ENCODE data around the gene PRIMA1. TPM values are rescaled to one million over a fixed set of nuclear protein-coding genes. Genes with fewer than 3 reads are reported as not detected.

Gene PRIMA1
- total RNA-seq, 1 experiment from 2014 or later, result 1.0 TPM

GRCh38 chr14:93780813-93781400 lies 7.4 kb downstream of the PRIMA1 start:
- no TSS peak for BruUV-seq (replicated peaks)
- TF ChIP-seq, protein P1, sequence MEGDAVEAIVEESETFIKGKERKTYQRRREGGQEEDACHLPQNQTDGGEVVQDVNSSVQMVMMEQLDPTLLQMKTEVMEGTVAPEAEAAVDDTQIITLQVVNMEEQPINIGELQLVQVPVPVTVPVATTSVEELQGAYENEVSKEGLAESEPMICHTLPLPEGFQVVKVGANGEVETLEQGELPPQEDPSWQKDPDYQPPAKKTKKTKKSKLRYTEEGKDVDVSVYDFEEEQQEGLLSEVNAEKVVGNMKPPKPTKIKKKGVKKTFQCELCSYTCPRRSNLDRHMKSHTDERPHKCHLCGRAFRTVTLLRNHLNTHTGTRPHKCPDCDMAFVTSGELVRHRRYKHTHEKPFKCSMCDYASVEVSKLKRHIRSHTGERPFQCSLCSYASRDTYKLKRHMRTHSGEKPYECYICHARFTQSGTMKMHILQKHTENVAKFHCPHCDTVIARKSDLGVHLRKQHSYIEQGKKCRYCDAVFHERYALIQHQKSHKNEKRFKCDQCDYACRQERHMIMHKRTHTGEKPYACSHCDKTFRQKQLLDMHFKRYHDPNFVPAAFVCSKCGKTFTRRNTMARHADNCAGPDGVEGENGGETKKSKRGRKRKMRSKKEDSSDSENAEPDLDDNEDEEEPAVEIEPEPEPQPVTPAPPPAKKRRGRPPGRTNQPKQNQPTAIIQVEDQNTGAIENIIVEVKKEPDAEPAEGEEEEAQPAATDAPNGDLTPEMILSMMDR (IDR thresholded peaks at IDR 0.05; ENCODE audit: insufficient read depth in 1 of 2, low read depth in 1 of 2, low read length in 1 of 2, severe bottlenecking in 1 of 2, unreplicated experiment in 1 of 2), result no peak
- H3K9me3 ChIP-seq, result no peaks in the 10 kb centered on the region
- no peak overlapping the region for H3K4me3 Mint-ChIP-seq (ENCODE audit: unreplicated experiment)
- ChIA-PET CTCF (no interaction called here), POLR2A (no interaction called here)
- peaks cover 15% of the 10 kb centered on the region for H3K4me1 Mint-ChIP-seq (ENCODE audit: low read depth, unreplicated experiment)
- no peaks in the 10 kb centered on the region for H3K36me3 Mint-ChIP-seq (ENCODE audit: insufficient read depth, unreplicated experiment)
- DNase-seq, result no peak
- H3K27me3 ChIP-seq (replicated peaks; ENCODE audit: control insufficient read depth, insufficient read depth, low read length), result no peaks in the 10 kb centered on the region
- H3K4me3 ChIP-seq (ENCODE audit: low read depth, low read length), result no peak overlapping the region
- intact Hi-C loops (cut with micrococcal nuclease; ENCODE audit: unreplicated experiment), result no loop called here
- H3K27ac Mint-ChIP-seq (ENCODE audit: unreplicated experiment), result no peak overlapping the region
- 0 out of 2 replicates have a peak, but pooled peaks cover 6% of the 10 kb centered on the region for H3K4me1 ChIP-seq
- no peaks in the 10 kb centered on the region for H3K9me3 Mint-ChIP-seq (ENCODE audit: unreplicated experiment)
- H3K27me3 Mint-ChIP-seq (ENCODE audit: insufficient read depth, unreplicated experiment), result peaks cover 4% of the 10 kb centered on the region
- H3K36me3 ChIP-seq (ENCODE audit: control insufficient read depth, insufficient read depth, low read length), result no peaks in the 10 kb centered on the region

DNA sequence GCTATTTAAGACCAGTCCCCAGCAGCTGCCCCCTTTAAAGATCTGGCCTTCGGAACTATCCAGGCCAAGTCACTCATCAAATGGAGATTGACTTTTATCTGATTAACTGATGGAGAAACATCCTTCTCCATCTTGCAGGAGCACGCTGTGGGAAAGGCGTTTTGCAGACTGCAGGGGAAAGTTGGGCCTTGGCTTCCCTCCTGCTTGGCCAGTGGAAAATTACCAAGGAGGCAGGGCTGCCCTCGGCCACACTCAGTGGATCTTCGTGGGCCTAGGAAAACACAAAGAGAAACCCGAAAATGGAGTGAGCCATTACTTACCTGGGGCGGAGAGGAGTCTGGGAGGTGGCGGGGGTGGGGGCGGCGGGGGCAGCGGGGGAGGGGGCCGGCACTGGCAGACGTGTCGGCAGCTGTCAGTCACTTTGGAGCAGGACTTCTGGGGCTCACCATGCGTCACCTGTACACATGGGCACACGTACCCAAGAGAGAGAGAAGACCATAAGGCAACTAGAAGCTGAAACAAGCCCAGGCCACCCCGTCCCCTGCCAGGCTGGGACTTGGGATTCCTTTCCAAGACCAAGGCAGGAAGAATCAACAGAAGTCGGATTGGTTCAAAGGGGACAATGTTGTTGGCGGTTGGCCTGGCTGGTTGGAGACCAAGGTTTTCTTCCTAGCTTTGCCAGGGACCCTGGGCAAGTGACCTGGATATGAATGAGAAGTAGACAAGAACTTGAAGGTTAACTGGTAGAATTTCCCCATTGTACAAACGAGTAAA lies 9.2 kb downstream of the PRIMA1 start:
- no peaks in the 10 kb centered on the region for H3K27me3 Mint-ChIP-seq (ENCODE audit: insufficient read depth, unreplicated experiment)
- Histone ChIP-seq H3K27me3 (replicated peaks; ENCODE audit: control insufficient read depth, insufficient read depth, low read length) (no peaks in the 10 kb centered on the region), H3K4me1 (0 out of 2 replicates have a peak, but pooled peaks cover 6% of the 10 kb centered on the region), H3K4me3 (ENCODE audit: low read depth, low read length) (no peak overlapping the region), H3K9me3 (no peaks in the 10 kb centered on the region), H3K36me3 (ENCODE audit: control insufficient read depth, insufficient read depth, low read length) (no peaks in the 10 kb centered on the region)
- H3K27ac Mint-ChIP-seq (ENCODE audit: unreplicated experiment), result peak overlapping the region; percentile 50
- DNase-seq, result no peak
- CTCF ChIA-PET, result interaction anchor here (0.5 to 0.6 kb wide), 2 partner anchors 10 to 374 kb away, joined by 3 to 4 read pairs; no protein-coding TSS in a partner anchor
- no peaks in the 10 kb centered on the region for H3K9me3 Mint-ChIP-seq (ENCODE audit: unreplicated experiment)
- no peak overlapping the region for H3K4me3 Mint-ChIP-seq (ENCODE audit: unreplicated experiment)
- POLR2A ChIA-PET, result no interaction called here
- no peaks in the 10 kb centered on the region for H3K36me3 Mint-ChIP-seq (ENCODE audit: insufficient read depth, unreplicated experiment)
- H3K4me1 Mint-ChIP-seq (ENCODE audit: low read depth, unreplicated experiment), result peaks cover 15% of the 10 kb centered on the region
- no TSS peak for BruUV-seq (replicated peaks)
- TF ChIP-seq, protein P1 (IDR thresholded peaks at IDR 0.05; ENCODE audit: insufficient read depth in 1 of 2, low read depth in 1 of 2, low read length in 1 of 2, severe bottlenecking in 1 of 2, unreplicated experiment in 1 of 2), result no peak
- intact Hi-C loops (cut with micrococcal nuclease; ENCODE audit: unreplicated experiment), result no loop called here

- Mint-ChIP-seq H3K27me3 (ENCODE audit: insufficient read depth, unreplicated experiment) (no peaks in the 10 kb centered on the region), H3K27ac (ENCODE audit: unreplicated experiment) (peak overlapping the region; percentile 50), H3K4me1 (ENCODE audit: low read depth, unreplicated experiment) (peaks cover 15% of the 10 kb centered on the region), H3K9me3 (ENCODE audit: unreplicated experiment) (no peaks in the 10 kb centered on the region), H3K36me3 (ENCODE audit: insufficient read depth, unreplicated experiment) (no peaks in the 10 kb centered on the region), H3K4me3 (ENCODE audit: unreplicated experiment) (no peak overlapping the region)
- ChIA-PET POLR2A (no interaction called here), CTCF (interaction anchor here (0.6 kb wide), 1 partner anchor 10 kb away, joined by 4 read pairs; no protein-coding TSS in a partner anchor)
- 0 out of 2 replicates have a peak, but pooled peaks cover 6% of the 10 kb centered on the region for H3K4me1 ChIP-seq
- H3K4me3 ChIP-seq (ENCODE audit: low read depth, low read length), result no peak overlapping the region
- DNase-seq, result peak in 1 of 2 experiments; percentile 37
- intact Hi-C loops (cut with micrococcal nuclease; ENCODE audit: unreplicated experiment), result no loop called here
- no TSS peak for BruUV-seq (replicated peaks)
- TF ChIP-seq, protein P1 (IDR thresholded peaks at IDR 0.05; ENCODE audit: insufficient read depth in 1 of 2, low read depth in 1 of 2, low read length in 1 of 2, severe bottlenecking in 1 of 2, unreplicated experiment in 1 of 2), result no peak
- H3K9me3 ChIP-seq, result no peaks in the 10 kb centered on the region
- H3K36me3 ChIP-seq (ENCODE audit: control insufficient read depth, insufficient read depth, low read length), result no peaks in the 10 kb centered on the region
- H3K27me3 ChIP-seq (replicated peaks; ENCODE audit: control insufficient read depth, insufficient read depth, low read length), result no peaks in the 10 kb centered on the region
Observed at GRCh38 chr14:93778453-93778852, 9.8 kb downstream of the PRIMA1 start.
